ENCODE measurements around the gene FRMPD4. TPM values are rescaled to one million over a fixed set of nuclear protein-coding genes. Genes with fewer than 3 reads are reported as not detected.

FRMPD4 gene
- total RNA-seq, 4 donors from 2014 or later: 0.17 to 0.83 (median 0.46) TPM

DNA sequence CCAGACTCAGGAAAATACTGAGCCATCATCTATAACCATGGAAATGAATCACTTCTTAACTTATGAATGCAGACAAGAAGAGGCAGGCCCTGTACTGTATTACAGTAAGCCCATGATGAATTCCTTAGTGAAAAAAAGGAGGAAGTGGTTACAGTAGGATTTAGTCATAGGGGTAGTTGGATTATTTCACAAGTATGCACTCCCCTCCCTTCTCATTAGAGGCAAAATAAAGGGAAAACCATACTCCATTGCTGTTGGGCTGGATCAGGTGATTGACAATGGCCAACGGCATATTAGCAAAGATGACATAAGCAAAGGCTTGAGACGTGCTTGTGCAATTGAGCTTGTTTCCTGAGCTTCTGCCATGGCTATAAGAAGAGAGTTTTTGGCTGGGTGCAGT lies 471.8 kb downstream of the FRMPD4 start:
- H3K4me3 ChIP-seq: no peak overlapping the region
- WGBS: 56% methylated on average over 2 of the region's 2 CpGs

DNA sequence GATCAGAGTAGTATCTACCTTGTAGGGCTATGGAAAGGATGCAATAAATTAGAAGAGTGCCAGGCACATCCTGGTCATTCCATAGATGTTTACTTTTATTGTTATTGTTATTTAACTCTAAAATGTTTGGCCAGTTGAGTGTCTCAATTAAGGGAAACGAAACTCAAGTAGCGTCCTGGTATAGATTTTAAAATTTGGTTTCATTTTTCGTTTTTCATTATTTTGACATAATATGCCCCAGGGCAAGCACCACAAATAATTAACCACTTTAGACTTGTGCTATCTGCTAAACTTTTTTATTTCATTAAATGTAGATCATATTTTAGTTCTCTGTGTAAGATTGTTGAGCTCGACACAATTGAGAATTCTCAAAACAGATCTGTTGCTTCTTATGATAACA lies 473.2 kb downstream of the FRMPD4 start:
- DNase-seq (ENCODE audit: extremely low spot score): no peak
- no peak for TF ChIP-seq EP300 (IDR thresholded peaks at IDR 0.05)
- TF ChIP-seq, protein P1, sequence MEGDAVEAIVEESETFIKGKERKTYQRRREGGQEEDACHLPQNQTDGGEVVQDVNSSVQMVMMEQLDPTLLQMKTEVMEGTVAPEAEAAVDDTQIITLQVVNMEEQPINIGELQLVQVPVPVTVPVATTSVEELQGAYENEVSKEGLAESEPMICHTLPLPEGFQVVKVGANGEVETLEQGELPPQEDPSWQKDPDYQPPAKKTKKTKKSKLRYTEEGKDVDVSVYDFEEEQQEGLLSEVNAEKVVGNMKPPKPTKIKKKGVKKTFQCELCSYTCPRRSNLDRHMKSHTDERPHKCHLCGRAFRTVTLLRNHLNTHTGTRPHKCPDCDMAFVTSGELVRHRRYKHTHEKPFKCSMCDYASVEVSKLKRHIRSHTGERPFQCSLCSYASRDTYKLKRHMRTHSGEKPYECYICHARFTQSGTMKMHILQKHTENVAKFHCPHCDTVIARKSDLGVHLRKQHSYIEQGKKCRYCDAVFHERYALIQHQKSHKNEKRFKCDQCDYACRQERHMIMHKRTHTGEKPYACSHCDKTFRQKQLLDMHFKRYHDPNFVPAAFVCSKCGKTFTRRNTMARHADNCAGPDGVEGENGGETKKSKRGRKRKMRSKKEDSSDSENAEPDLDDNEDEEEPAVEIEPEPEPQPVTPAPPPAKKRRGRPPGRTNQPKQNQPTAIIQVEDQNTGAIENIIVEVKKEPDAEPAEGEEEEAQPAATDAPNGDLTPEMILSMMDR (IDR thresholded peaks at IDR 0.05): no peak
- TF ChIP-seq POLR2A (IDR thresholded peaks at IDR 0.05; ENCODE audit: low read depth): no peak
- no peak for TF ChIP-seq POLR2AphosphoS5 (IDR thresholded peaks at IDR 0.05)
- H3K4me3 ChIP-seq: no peak overlapping the region
- H3K27ac ChIP-seq (replicated peaks in 1 of 4): no peak overlapping the region
- WGBS: 77% methylated on average over 4 of the region's 4 CpGs
- intact Hi-C loops (cut with DNase I): no loop called here
- no peaks in the 10 kb centered on the region for H3K36me3 ChIP-seq
- H3K4me1 ChIP-seq: no peaks in the 10 kb centered on the region
- no peaks in the 10 kb centered on the region for H3K9me3 ChIP-seq
- no peaks in the 10 kb centered on the region for H3K27me3 ChIP-seq

More for the DNA sequence above, 471.8 kb downstream of the FRMPD4 start:
- no peaks in the 10 kb centered on the region for H3K9me3 ChIP-seq
- TF ChIP-seq, protein P1 (IDR thresholded peaks at IDR 0.05): no peak
- TF ChIP-seq POLR2AphosphoS5 (IDR thresholded peaks at IDR 0.05) (no peak), EP300 (IDR thresholded peaks at IDR 0.05) (no peak), POLR2A (IDR thresholded peaks at IDR 0.05; ENCODE audit: low read depth) (no peak)
- no peak for DNase-seq (ENCODE audit: extremely low spot score)
- no peaks in the 10 kb centered on the region for H3K27me3 ChIP-seq
- no peak overlapping the region for H3K27ac ChIP-seq (replicated peaks in 1 of 4)
- intact Hi-C loops (cut with DNase I): no loop called here
- H3K36me3 ChIP-seq: no peaks in the 10 kb centered on the region
- no peaks in the 10 kb centered on the region for H3K4me1 ChIP-seq

DNA sequence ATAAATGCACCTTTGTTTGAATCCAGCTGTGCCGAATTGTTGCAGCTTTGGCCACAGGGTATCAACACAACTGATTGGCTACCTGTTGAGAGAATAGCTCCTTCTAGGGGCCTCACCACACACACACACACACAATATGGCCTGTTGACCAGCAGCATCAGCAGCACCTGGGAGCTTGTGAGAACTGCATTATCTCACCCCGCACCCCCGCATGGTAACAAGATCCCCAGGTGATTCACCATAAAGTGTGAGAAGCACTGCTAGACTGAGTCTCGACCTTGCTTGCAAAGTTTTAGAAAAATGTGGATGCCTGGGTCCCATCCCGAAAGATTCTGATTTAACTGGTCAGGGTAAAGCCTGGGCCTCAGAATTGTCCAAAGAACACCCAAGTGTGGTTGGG lies 476.0 kb downstream of the FRMPD4 start:
- no peaks in the 10 kb centered on the region for H3K9me3 ChIP-seq
- WGBS: 93% methylated on average over 3 of the region's 5 CpGs
- intact Hi-C loops (cut with DNase I): no loop called here
- H3K27me3 ChIP-seq: no peaks in the 10 kb centered on the region
- H3K4me1 ChIP-seq: no peaks in the 10 kb centered on the region
- DNase-seq (ENCODE audit: extremely low spot score): no peak
- H3K36me3 ChIP-seq: no peaks in the 10 kb centered on the region
- H3K4me3 ChIP-seq: no peak overlapping the region
- no peak overlapping the region for H3K27ac ChIP-seq (replicated peaks in 1 of 4)
- no peak for TF ChIP-seq POLR2AphosphoS5 (IDR thresholded peaks at IDR 0.05)
- no peak for TF ChIP-seq POLR2A (IDR thresholded peaks at IDR 0.05; ENCODE audit: low read depth)
- TF ChIP-seq EP300 (IDR thresholded peaks at IDR 0.05): no peak
- TF ChIP-seq, protein P1 (IDR thresholded peaks at IDR 0.05): no peak

DNA sequence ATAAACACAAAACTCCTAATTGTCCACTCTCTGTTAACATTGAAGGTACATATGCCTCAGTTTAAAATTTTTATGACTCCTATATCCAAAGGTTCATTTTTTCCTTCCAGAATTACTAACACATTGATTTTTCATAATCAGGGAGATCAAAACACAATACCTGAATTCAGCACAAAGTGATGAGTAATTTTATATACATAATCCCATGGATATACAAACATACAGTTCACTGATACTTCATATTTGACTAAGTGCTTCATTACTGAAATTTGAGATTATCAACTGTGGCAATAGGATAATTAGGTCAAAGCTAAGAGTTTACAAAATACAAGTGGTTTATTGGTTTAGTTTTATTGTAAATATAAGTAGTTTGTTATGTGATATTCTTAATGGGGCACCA lies 476.8 kb downstream of the FRMPD4 start:
- intact Hi-C loops (cut with DNase I): no loop called here
- Histone ChIP-seq H3K27ac (replicated peaks in 1 of 4) (no peak overlapping the region), H3K4me1 (no peaks in the 10 kb centered on the region), H3K27me3 (no peaks in the 10 kb centered on the region), H3K4me3 (no peak overlapping the region), H3K36me3 (no peaks in the 10 kb centered on the region), H3K9me3 (no peaks in the 10 kb centered on the region)
- TF ChIP-seq, protein P1 (IDR thresholded peaks at IDR 0.05): no peak
- TF ChIP-seq POLR2A (IDR thresholded peaks at IDR 0.05; ENCODE audit: low read depth): no peak
- no peak for TF ChIP-seq POLR2AphosphoS5 (IDR thresholded peaks at IDR 0.05)
- no peak for TF ChIP-seq EP300 (IDR thresholded peaks at IDR 0.05)
- no peak for DNase-seq (ENCODE audit: extremely low spot score)

DNA sequence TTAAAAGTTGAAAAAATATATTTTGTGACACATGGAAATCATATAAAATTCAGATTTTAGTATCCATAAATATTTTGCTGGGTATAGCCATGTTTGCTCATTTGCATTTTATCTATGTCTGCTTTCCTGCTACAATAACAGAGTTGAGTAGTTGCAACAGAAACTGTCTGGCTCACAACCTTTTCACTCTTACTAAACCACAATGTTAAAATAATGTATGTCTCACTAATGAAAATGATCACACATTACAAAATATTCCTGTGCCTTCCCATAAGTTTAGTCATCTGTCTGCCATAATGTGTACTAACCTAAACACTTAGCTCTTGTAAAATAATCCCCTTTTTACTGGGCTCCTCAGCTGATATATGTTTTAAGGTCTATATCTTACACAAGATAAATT lies 479.0 kb downstream of the FRMPD4 start:
- TF ChIP-seq POLR2A (IDR thresholded peaks at IDR 0.05; ENCODE audit: low read depth) (no peak), EP300 (IDR thresholded peaks at IDR 0.05) (no peak), POLR2AphosphoS5 (IDR thresholded peaks at IDR 0.05) (no peak)
- TF ChIP-seq, protein P1 (IDR thresholded peaks at IDR 0.05): no peak
- DNase-seq (ENCODE audit: extremely low spot score): no peak
- intact Hi-C loops (cut with DNase I): no loop called here
- no peaks in the 10 kb centered on the region for H3K27me3 ChIP-seq
- no peaks in the 10 kb centered on the region for H3K9me3 ChIP-seq
- no peaks in the 10 kb centered on the region for H3K4me1 ChIP-seq
- no peaks in the 10 kb centered on the region for H3K36me3 ChIP-seq
- no peak overlapping the region for H3K4me3 ChIP-seq
- H3K27ac ChIP-seq (replicated peaks in 1 of 4): no peak overlapping the region
